OCI-LY7 (cell line): Measurements from ENCODE around the gene UBC. TPM values are rescaled to one million over a fixed set of nuclear protein-coding genes. Genes with fewer than 3 reads are reported as not detected.

Experiments used
- Bru-seq: library from RNA; stranded (reverse); fragments of 400-500 nt; gene quantifications from one replicate; lab custom pipeline; 2021; lab: Mats Ljungman, UMichigan
- BruChase-seq, 2 experiments: library from RNA; stranded (reverse); fragments of 400-500 nt; gene quantifications; one replicate each; lab custom pipeline; 2021; lab: Mats Ljungman, UMichigan
- BruUV-seq: library from RNA; stranded (reverse); fragments of 400-500 nt; replicated peaks from 2 replicates; lab custom pipeline; 2021; lab: Mats Ljungman, UMichigan
- CTCF ChIA-PET: fragments of 300-600 bp; sonication (Branson Sonifier 250); formaldehyde crosslinking; loops from one replicate; lab custom pipeline; 2022; ENCODE audit warnings: antibody characterized with exemption; ENCODE audit not compliant: unreplicated experiment; lab: Charles Lee
- POLR2A ChIA-PET: fragments of 300-600 bp; sonication (Branson Sonifier 250); formaldehyde crosslinking; loops from one replicate; lab custom pipeline; 2022; ENCODE audit warnings: antibody characterized with exemption; lab: Charles Lee
- DNase-seq: peaks from one replicate; pipeline ENCODE4 v3.0.0-alpha.2; 2015; ENCODE audit warnings: low spot score
- H2AFZ ChIP-seq: fragments of 200-600 bp; sonication (generic), shearing (Covaris generic); 2 replicates; pipeline ENCODE4 v1.6.1; 2014; ENCODE audit warnings: mild to moderate bottlenecking, antibody characterized with exemption, low read length, moderate library complexity
- H3K27ac ChIP-seq: fragments of 200-600 bp; sonication (generic); 2 replicates; pipeline ENCODE4 v1.5.1; 2014; ENCODE audit warnings: mixed run types, low read depth, mild to moderate bottlenecking, moderate library complexity, low read length, inconsistent platforms; ENCODE audit not compliant: poor library complexity, severe bottlenecking
- H3K36me3 ChIP-seq: fragments of 200-600 bp; sonication (generic); 2 replicates; pipeline ENCODE4 v1.6.1; 2014; ENCODE audit warnings: mild to moderate bottlenecking, antibody characterized with exemption, low read length, moderate library complexity, mixed read lengths; ENCODE audit not compliant: insufficient read depth
- H3K4me1 ChIP-seq: fragments of 200-600 bp; sonication (generic); 2 replicates; pipeline ENCODE4 v1.5.1; 2014; ENCODE audit warnings: mild to moderate bottlenecking, low read length; ENCODE audit not compliant: insufficient read depth, poor library complexity, severe bottlenecking
- H3K4me2 ChIP-seq: fragments of 200-600 bp; sonication (generic); 2 replicates; pipeline ENCODE4 v1.6.1; 2014; ENCODE audit warnings: mild to moderate bottlenecking, low read length
- H3K4me3 ChIP-seq: fragments of 200-600 bp; sonication (generic); 2 replicates; pipeline ENCODE4 v1.5.1; 2014; ENCODE audit warnings: mild to moderate bottlenecking, low read depth, low read length; ENCODE audit not compliant: poor library complexity, severe bottlenecking
- H3K79me2 ChIP-seq: fragments of 200-600 bp; sonication (generic); 2 replicates; pipeline ENCODE4 v1.6.1; 2016; ENCODE audit warnings: low read depth, mild to moderate bottlenecking, low read length, moderate library complexity, mixed read lengths; ENCODE audit not compliant: insufficient read depth
- H3K9me2 ChIP-seq: fragments of 200-600 bp; sonication (generic); 2 replicates; pipeline ENCODE4 v1.6.1; 2016; ENCODE audit warnings: mild to moderate bottlenecking, low read length, mixed read lengths; ENCODE audit not compliant: insufficient read depth
- H3K9me3 ChIP-seq: fragments of 200-600 bp; sonication (generic); 2 replicates; pipeline ENCODE4 v1.6.1; 2014; ENCODE audit warnings: mild to moderate bottlenecking, mixed run types, low read length, mixed read lengths
- H4K20me1 ChIP-seq: fragments of 200-600 bp; sonication (generic); 2 replicates; pipeline ENCODE4 v1.6.1; 2014; ENCODE audit warnings: mild to moderate bottlenecking, antibody characterized with exemption, low read length, moderate library complexity, mixed read lengths; ENCODE audit not compliant: insufficient read depth
- EZH2phosphoT487 ChIP-seq: fragments of 200-600 bp; sonication (generic); IDR thresholded peaks from 2 replicates; pipeline ENCODE4 v1.6.1; 2018; ENCODE audit warnings: low read depth, borderline replicate concordance, mild to moderate bottlenecking, mixed run types, antibody characterized with exemption, low read length, moderate library complexity, mixed read lengths
- intact Hi-C: fragments of 100-400 bp; cut with micrococcal nuclease; formaldehyde crosslinking; loops from one replicate; pipeline ENCODE4 v1.10.0; 2022; ENCODE audit not compliant: unreplicated experiment
- long read RNA-seq: library from polyadenylated mRNA; stranded (forward); transcript quantifications from one replicate; pipeline ENCODE4 v2.0.0, GENCODE V29; 2022
- total RNA-seq, 2 experiments: library from RNA; depleted of rRNA in 1 of 2; stranded (reverse); fragments of >200 nt in 1 of 2; shearing (Covaris generic) in 1 of 2; gene quantifications; 2 replicates each; pipeline ENCODE4 v1.2.3, GENCODE V29; 2014 to 2022
- TF ChIP-seq, protein P1 (sequence below): fragments of 200-600 bp; sonication (generic); conservative IDR thresholded peaks from 2 replicates; pipeline ENCODE4 v1.5.1; 2014; ENCODE audit warnings: mild to moderate bottlenecking, antibody characterized with exemption, low read length, moderate library complexity, mixed read lengths

The UBC gene
- total RNA-seq (2014; rRNA removed; shearing (Covaris generic)) (425 and 431 TPM in 2 replicates), total RNA-seq (2022) (616 and 682 TPM in 2 replicates), Bru-seq, nascent RNA (percentile 96 among the genes with signal in this experiment), BruChase-seq, experiment 1, labeled RNA remaining after a 6-hour chase (percentile 90 among the genes with signal in this experiment), BruChase-seq, experiment 2, labeled RNA remaining after a 2-hour chase (percentile 96 among the genes with signal in this experiment)
- long read RNA-seq, transcript UBC-201 (2 exons, 2,688 nt) = major isoform, 338 of 706 reads
- long read RNA-seq, transcript UBC-205 (1 exons, 3,745 nt) = minor isoform, 47 of 706 reads
- long read RNA-seq, partial matches to known transcripts = 13 of 706 reads
- long read RNA-seq, other reads (novel, unspliced or antisense) = 307 of 706 reads

DNA sequence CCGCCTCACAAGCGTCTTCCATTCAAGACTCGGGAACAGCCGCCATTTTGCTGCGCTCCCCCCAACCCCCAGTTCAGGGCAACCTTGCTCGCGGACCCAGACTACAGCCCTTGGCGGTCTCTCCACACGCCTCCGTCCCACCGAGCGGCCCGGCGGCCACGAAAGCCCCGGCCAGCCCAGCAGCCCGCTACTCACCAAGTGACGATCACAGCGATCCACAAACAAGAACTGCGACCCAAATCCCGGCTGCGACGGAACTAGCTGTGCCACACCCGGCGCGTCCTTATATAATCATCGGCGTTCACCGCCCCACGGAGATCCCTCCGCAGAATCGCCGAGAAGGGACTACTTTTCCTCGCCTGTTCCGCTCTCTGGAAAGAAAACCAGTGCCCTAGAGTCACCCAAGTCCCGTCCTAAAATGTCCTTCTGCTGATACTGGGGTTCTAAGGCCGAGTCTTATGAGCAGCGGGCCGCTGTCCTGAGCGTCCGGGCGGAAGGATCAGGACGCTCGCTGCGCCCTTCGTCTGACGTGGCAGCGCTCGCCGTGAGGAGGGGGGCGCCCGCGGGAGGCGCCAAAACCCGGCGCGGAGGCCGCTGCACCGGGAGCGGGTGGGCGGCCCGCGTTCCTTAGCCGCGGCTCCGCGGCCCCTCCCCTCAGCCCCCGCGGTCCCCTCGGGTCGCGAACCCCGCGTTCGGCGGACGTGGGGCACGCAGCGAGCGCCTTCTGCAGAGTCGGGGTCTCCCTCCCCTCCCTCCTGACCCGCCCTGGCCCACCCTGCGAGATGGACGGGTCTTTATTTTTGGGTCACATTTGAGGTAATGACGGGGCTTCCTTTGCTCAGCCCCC lies at the start of gene UBC:
UBC (minus strand) TSS at position 259 of the 847 bp plus-strand sequence. CDS start 879 bp downstream, outside the sequence.
- H4K20me1 ChIP-seq = peaks cover 25% of the 10 kb centered on the region
- H3K9me3 ChIP-seq = no peaks in the 10 kb centered on the region
- H3K79me2 ChIP-seq = peaks cover 61% of the 10 kb centered on the region
- H3K27ac ChIP-seq = peak within 1 kb of the TSS; percentile 96
- H3K36me3 ChIP-seq = peaks cover 42% of the 10 kb centered on the region
- H3K4me3 ChIP-seq = peak within 1 kb of the TSS; percentile 86
- peak within 1 kb of the TSS; percentile 88 for H3K4me2 ChIP-seq
- peak within 1 kb of the TSS; percentile 73 for H2AFZ ChIP-seq
- ChIA-PET POLR2A (interaction anchor here (0.6 to 12.4 kb wide), 10 partner anchors 9 to 83 kb away, joined by 3 to 167 read pairs (median 5); partner anchors contain the start of gene BRI3BP), CTCF (interaction anchor here (1.5 kb wide), 1 partner anchor 26 kb away, joined by 5 read pairs; no protein-coding TSS in a partner anchor)
- DNase-seq = peak; percentile 95
- H3K4me1 ChIP-seq = peaks cover 68% of the 10 kb centered on the region
- no peaks in the 10 kb centered on the region for H3K9me2 ChIP-seq
- no peak for TF ChIP-seq EZH2phosphoT487
- TF ChIP-seq, protein P1, sequence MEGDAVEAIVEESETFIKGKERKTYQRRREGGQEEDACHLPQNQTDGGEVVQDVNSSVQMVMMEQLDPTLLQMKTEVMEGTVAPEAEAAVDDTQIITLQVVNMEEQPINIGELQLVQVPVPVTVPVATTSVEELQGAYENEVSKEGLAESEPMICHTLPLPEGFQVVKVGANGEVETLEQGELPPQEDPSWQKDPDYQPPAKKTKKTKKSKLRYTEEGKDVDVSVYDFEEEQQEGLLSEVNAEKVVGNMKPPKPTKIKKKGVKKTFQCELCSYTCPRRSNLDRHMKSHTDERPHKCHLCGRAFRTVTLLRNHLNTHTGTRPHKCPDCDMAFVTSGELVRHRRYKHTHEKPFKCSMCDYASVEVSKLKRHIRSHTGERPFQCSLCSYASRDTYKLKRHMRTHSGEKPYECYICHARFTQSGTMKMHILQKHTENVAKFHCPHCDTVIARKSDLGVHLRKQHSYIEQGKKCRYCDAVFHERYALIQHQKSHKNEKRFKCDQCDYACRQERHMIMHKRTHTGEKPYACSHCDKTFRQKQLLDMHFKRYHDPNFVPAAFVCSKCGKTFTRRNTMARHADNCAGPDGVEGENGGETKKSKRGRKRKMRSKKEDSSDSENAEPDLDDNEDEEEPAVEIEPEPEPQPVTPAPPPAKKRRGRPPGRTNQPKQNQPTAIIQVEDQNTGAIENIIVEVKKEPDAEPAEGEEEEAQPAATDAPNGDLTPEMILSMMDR = no peak
- BruUV-seq = no TSS peak
- intact Hi-C loops = loop anchor here (5.0 kb wide), 1 partner anchor 307 kb away; no protein-coding TSS in a partner anchor

DNA sequence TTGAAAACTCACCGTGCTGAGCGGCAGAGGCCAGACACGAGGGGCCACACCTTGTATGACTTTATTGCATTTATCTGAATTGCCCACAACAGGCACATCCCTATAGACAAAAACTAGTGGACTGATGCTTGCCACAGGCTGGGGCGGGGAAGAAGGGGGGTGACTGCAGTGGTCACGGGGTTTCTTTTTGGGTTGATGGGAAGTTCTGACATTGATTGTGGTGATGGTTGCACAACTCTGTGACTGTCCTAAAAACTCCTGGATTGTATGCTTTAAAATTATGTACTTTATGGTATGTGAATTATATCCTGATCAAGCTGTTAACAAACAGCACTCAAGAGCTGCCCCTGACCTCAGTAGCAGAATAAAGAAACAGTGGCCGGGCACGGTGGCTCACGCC lies 48.8 kb upstream of the UBC start:
- Histone ChIP-seq H3K79me2 (no peaks in the 10 kb centered on the region), H3K4me3 (no peak overlapping the region), H3K4me2 (no peak overlapping the region), H2AFZ (no peak overlapping the region), H3K27ac (no peak overlapping the region), H3K9me2 (no peaks in the 10 kb centered on the region), H3K36me3 (peaks cover 92% of the 10 kb centered on the region), H4K20me1 (no peaks in the 10 kb centered on the region), H3K4me1 (no peaks in the 10 kb centered on the region), H3K9me3 (no peaks in the 10 kb centered on the region)
- CTCF ChIA-PET = no interaction called here
- no peak for DNase-seq
- no peak for TF ChIP-seq EZH2phosphoT487
- intact Hi-C loops = no loop called here
- BruUV-seq = no TSS peak
- POLR2A ChIA-PET = interaction anchor here (0.6 kb wide), 1 partner anchor 22 kb away, joined by 3 read pairs; no protein-coding TSS in a partner anchor

DNA sequence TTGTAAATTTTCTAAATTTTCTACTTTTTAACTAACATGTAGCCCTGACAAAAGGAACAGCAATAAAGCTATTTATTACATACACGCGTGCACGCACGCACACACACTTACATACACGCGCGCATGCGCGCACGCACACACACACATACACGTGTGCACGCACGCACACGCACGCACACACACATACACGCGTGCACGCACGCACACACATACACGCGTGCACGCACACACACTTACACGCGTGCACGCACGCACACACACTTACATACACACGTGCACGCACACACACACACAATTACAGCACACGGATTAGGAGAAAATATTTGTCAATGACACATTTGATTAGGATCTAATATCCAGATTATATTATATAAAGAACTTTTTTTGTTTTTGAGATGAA lies 46.6 kb upstream of the UBC start:
- intact Hi-C loops = no loop called here
- Histone ChIP-seq H3K36me3 (peaks cover 93% of the 10 kb centered on the region), H2AFZ (no peak overlapping the region), H3K27ac (no peak overlapping the region), H3K4me3 (no peak overlapping the region), H4K20me1 (no peaks in the 10 kb centered on the region), H3K79me2 (no peaks in the 10 kb centered on the region), H3K9me3 (no peaks in the 10 kb centered on the region), H3K9me2 (no peaks in the 10 kb centered on the region), H3K4me2 (no peak overlapping the region), H3K4me1 (no peaks in the 10 kb centered on the region)
- CTCF ChIA-PET = no interaction called here
- POLR2A ChIA-PET = no interaction called here
- TF ChIP-seq EZH2phosphoT487 = no peak
- TF ChIP-seq, protein P1 = no peak
- BruUV-seq = no TSS peak
- no peak for DNase-seq
